HEK293 (cell line): ENCODE data around the gene COL19A1.

ENCODE experiments used
- CTCF ChIP-seq: fragments of 450-650 bp; formaldehyde crosslinking; IDR thresholded peaks from 2 replicates; pipeline ENCODE4 v1.5.1; 2016; ENCODE audit warnings: missing biosample characterization, missing genetic modification characterization
- HOXA7 ChIP-seq: sonication (generic); formaldehyde crosslinking; IDR thresholded peaks from 2 replicates; pipeline ENCODE4 v1.8.1; 2022; ENCODE audit warnings: missing genetic modification reagents, borderline replicate concordance
- KLF16 ChIP-seq: fragments of 450-650 bp; formaldehyde crosslinking; IDR thresholded peaks from 2 replicates; pipeline ENCODE4 v1.5.1; 2017; ENCODE audit warnings: missing biosample characterization, missing genetic modification characterization
- PBX3 ChIP-seq: sonication (generic); formaldehyde crosslinking; IDR thresholded peaks from 2 replicates; pipeline ENCODE4 v1.8.1; 2022; ENCODE audit warnings: mild to moderate bottlenecking, moderate library complexity, missing genetic modification reagents
- PRDM2 ChIP-seq: fragments of 450-650 bp; formaldehyde crosslinking; IDR thresholded peaks from 2 replicates; pipeline ENCODE4 v1.5.1; 2016; ENCODE audit warnings: missing biosample characterization, missing genetic modification characterization, borderline replicate concordance
- SP2 ChIP-seq: fragments of 450-650 bp; formaldehyde crosslinking; IDR thresholded peaks from 2 replicates; pipeline ENCODE4 v1.5.1; 2016; ENCODE audit warnings: missing biosample characterization, missing genetic modification characterization
- ZNF24 ChIP-seq: fragments of 450-650 bp; formaldehyde crosslinking; IDR thresholded peaks from 2 replicates; pipeline ENCODE4 v1.5.1; 2016; ENCODE audit warnings: missing biosample characterization, missing genetic modification characterization
- ZNF274 ChIP-seq, 2 experiments: fragments of 200-500 bp in 1 of 2; fragments of 450-650 bp in 1 of 2; sonication (Bioruptor generic) in 1 of 2; formaldehyde crosslinking in 1 of 2; IDR thresholded peaks; 2 replicates each; pipeline versions ENCODE4 v1.5.1 to v1.6.1; 2014 to 2016; ENCODE audit warnings: borderline replicate concordance in 1 of 2, inconsistent platforms in 1 of 2, low read length in 1 of 2, missing biosample characterization in 1 of 2, missing genetic modification characterization in 1 of 2
- ZNF513 ChIP-seq: fragments of 450-650 bp; IDR thresholded peaks from 2 replicates; pipeline ENCODE4 v1.5.1; 2018; ENCODE audit warnings: missing biosample characterization, missing genetic modification characterization
- ZNF530 ChIP-seq: fragments of 450-650 bp; formaldehyde crosslinking; IDR thresholded peaks from 2 replicates; pipeline ENCODE4 v1.5.1; 2016; ENCODE audit warnings: low read depth, missing biosample characterization, missing genetic modification characterization

GRCh38 chr6:70176842-70177550, 310.6 kb downstream of the COL19A1 start:
- TF ChIP-seq ZNF513 (tag by site-specific recombination): no peak
- TF ChIP-seq KLF16 (tag by site-specific recombination): no peak
- TF ChIP-seq HOXA7 (CRISPR knock-in tag): no peak
- no peak for TF ChIP-seq ZNF24
- TF ChIP-seq PRDM2 (tag by site-specific recombination): no peak
- TF ChIP-seq CTCF (tag by site-specific recombination): no peak
- TF ChIP-seq ZNF530 (tag by site-specific recombination): no peak
- no peak for TF ChIP-seq SP2 (tag by site-specific recombination)
- no peak for TF ChIP-seq PBX3
- TF ChIP-seq ZNF274 (IDR thresholded peaks at IDR 0.05; ENCODE audit: low read length): no peak
- no peak for TF ChIP-seq ZNF274 (tag by site-specific recombination; IDR thresholded peaks at IDR 0.05; ENCODE audit: borderline replicate concordance)
